ENCODE measurements around the gene NEUROD6. TPM values are rescaled to one million over a fixed set of nuclear protein-coding genes. Genes with fewer than 3 reads are reported as not detected.

Gene NEUROD6
- total RNA-seq, 2 experiments from 2014 or later, result not detected

DNA sequence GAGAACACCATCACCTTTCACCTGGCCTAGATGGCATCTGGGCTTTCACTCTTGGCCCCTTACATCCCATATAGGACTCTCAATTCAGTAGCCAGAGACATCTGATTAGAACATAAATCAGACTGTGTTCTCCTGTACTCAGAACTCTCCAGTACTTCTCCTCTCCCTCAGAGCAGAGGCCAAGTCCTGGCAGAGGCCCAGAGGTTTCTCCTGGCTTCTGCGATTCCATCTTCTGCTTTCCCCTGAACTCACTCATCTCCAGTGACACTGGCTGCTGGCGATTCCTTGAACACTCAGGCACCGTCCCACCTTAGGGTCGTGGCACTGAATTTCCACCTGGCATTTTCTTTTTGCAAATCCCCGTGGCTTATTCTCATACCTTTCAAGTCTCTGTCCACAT, 4.9 kb upstream of the NEUROD6 start:
- Histone ChIP-seq H3K27me3 (ENCODE audit: control insufficient read depth in 1 of 2, insufficient read depth in 2 of 2, low read length in 2 of 2) (no peaks in the 10 kb centered on the region), H3K4me3 (ENCODE audit: low read length) (no peak overlapping the region), H3K27ac (ENCODE audit: low read depth in 1 of 2, low read length in 2 of 2) (no peak overlapping the region), H3K4me1 (ENCODE audit: insufficient read depth, low read length) (no peaks in the 10 kb centered on the region), H3K9me3 (ENCODE audit: control insufficient read depth in 1 of 2, insufficient read depth in 1 of 2, low read length in 2 of 2) (no peaks in the 10 kb centered on the region), H3K36me3 (ENCODE audit: insufficient read depth, low read length) (no peaks in the 10 kb centered on the region)
- no peak for ATAC-seq (ENCODE audit: poor library complexity)
- H3K9me3 Mint-ChIP-seq, result no peaks in the 10 kb centered on the region
- no peaks in the 10 kb centered on the region for H3K4me1 Mint-ChIP-seq (ENCODE audit: low read depth)
- no peaks in the 10 kb centered on the region for H3K27me3 Mint-ChIP-seq
- intact Hi-C loops (cut with DNase I, micrococcal nuclease), result no loop called here
- ChIA-PET POLR2A (no interaction called here), CTCF (no interaction called here)
- H3K36me3 Mint-ChIP-seq (ENCODE audit: low read depth), result no peaks in the 10 kb centered on the region
- TF ChIP-seq, protein P1, sequence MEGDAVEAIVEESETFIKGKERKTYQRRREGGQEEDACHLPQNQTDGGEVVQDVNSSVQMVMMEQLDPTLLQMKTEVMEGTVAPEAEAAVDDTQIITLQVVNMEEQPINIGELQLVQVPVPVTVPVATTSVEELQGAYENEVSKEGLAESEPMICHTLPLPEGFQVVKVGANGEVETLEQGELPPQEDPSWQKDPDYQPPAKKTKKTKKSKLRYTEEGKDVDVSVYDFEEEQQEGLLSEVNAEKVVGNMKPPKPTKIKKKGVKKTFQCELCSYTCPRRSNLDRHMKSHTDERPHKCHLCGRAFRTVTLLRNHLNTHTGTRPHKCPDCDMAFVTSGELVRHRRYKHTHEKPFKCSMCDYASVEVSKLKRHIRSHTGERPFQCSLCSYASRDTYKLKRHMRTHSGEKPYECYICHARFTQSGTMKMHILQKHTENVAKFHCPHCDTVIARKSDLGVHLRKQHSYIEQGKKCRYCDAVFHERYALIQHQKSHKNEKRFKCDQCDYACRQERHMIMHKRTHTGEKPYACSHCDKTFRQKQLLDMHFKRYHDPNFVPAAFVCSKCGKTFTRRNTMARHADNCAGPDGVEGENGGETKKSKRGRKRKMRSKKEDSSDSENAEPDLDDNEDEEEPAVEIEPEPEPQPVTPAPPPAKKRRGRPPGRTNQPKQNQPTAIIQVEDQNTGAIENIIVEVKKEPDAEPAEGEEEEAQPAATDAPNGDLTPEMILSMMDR (IDR thresholded peaks at IDR 0.05), result no peak
- H3K27ac Mint-ChIP-seq, result no peak overlapping the region
- no peak overlapping the region for H3K4me3 Mint-ChIP-seq
- no peak for DNase-seq

DNA sequence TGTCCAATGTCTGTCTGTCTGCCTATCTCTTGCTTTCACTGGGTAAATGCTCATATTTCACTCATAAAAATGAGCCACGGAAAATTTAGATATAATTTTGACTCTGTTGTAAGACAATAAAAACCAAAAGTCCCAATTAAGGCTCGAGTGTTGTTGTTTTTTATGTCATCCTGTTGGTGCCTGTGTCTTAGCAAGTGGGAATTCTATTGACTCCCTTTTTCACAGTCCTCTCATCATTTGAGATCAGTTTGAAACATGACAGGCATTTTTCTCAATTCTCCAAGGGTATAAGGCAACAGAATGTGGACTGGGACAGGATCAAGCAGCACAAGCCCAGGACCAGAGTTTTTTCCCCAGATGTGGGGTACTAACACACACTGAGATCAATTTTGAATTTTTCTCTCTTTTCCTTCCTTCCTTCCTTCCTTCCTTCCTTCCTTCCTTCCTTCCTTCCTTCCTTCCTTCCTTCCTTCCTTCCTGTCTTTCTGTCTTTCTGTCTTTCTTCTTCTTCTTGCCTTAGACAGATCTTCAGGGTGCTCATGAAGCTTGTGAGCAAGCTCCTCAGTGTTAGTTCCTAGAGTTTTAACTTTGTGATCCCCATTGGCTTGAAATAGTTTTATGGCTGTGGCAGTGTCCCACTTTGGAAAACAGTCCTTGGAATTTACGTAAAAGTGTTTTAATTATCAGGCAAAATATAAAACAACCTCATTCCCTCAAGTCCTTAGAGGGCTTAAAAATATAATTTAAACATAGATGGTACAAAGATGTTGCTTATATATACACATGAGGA, 3.2 kb upstream of the NEUROD6 start:
- CTCF ChIA-PET, result no interaction called here
- DNase-seq (no peak), ATAC-seq (ENCODE audit: poor library complexity) (no peak)
- Histone ChIP-seq H3K4me3 (ENCODE audit: low read length) (no peak overlapping the region), H3K9me3 (ENCODE audit: control insufficient read depth in 1 of 2, insufficient read depth in 1 of 2, low read length in 2 of 2) (no peaks in the 10 kb centered on the region), H3K27me3 (ENCODE audit: control insufficient read depth in 1 of 2, insufficient read depth in 2 of 2, low read length in 2 of 2) (no peaks in the 10 kb centered on the region), H3K4me1 (ENCODE audit: insufficient read depth, low read length) (no peaks in the 10 kb centered on the region), H3K27ac (ENCODE audit: low read depth in 1 of 2, low read length in 2 of 2) (no peak overlapping the region), H3K36me3 (ENCODE audit: insufficient read depth, low read length) (no peaks in the 10 kb centered on the region)
- no peak overlapping the region for H3K4me3 Mint-ChIP-seq
- H3K27ac Mint-ChIP-seq, result no peak overlapping the region
- intact Hi-C loops (cut with DNase I, micrococcal nuclease), result no loop called here
- POLR2A ChIA-PET, result no interaction called here
- peaks cover 5% of the 10 kb centered on the region for H3K27me3 Mint-ChIP-seq
- no peaks in the 10 kb centered on the region for H3K36me3 Mint-ChIP-seq (ENCODE audit: low read depth)
- TF ChIP-seq, protein P1 (IDR thresholded peaks at IDR 0.05), result no peak
- H3K4me1 Mint-ChIP-seq (ENCODE audit: low read depth), result no peaks in the 10 kb centered on the region
- no peaks in the 10 kb centered on the region for H3K9me3 Mint-ChIP-seq

DNA sequence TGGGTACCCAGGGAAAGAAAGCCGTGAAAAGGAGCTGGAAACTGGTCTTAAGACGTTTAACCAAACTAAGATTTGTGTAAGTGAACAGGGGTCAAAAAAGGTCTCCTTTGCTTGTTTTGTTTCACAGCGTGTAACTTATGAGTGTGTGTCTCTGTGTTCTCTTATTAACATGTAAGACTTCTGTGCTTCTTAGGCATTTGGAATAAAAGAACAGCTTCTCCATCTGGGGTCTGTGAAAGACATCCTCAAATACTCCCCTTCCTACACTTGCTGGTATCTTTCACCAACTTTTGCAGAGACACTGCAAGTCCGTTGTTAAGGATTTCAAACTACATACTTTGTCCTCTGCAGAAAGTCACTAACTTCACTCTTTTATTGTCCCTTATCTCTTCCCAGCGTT, 615 bp upstream of the NEUROD6 start:
- no peak overlapping the region for H3K4me3 ChIP-seq (ENCODE audit: low read length)
- intact Hi-C loops (cut with DNase I, micrococcal nuclease), result no loop called here
- Mint-ChIP-seq H3K27ac (no peak overlapping the region), H3K27me3 (peaks cover 13% of the 10 kb centered on the region), H3K9me3 (no peaks in the 10 kb centered on the region), H3K4me3 (no peak overlapping the region), H3K4me1 (ENCODE audit: low read depth) (no peaks in the 10 kb centered on the region), H3K36me3 (ENCODE audit: low read depth) (no peaks in the 10 kb centered on the region)
- no peaks in the 10 kb centered on the region for H3K4me1 ChIP-seq (ENCODE audit: insufficient read depth, low read length)
- ChIA-PET CTCF (no interaction called here), POLR2A (no interaction called here)
- peaks cover 3 to 8% of the 10 kb centered on the region in 2 experiments for H3K27me3 ChIP-seq (ENCODE audit: control insufficient read depth in 1 of 2, insufficient read depth in 2 of 2, low read length in 2 of 2)
- no peak overlapping the region for H3K27ac ChIP-seq (ENCODE audit: low read depth in 1 of 2, low read length in 2 of 2)
- no peak for DNase-seq
- no peak for ATAC-seq (ENCODE audit: poor library complexity)
- TF ChIP-seq, protein P1 (IDR thresholded peaks at IDR 0.05), result no peak
- H3K9me3 ChIP-seq (ENCODE audit: control insufficient read depth in 1 of 2, insufficient read depth in 1 of 2, low read length in 2 of 2), result peaks cover 0 to 3% of the 10 kb centered on the region in 2 experiments
- H3K36me3 ChIP-seq (ENCODE audit: insufficient read depth, low read length), result no peaks in the 10 kb centered on the region

All from CD4-positive, alpha-beta T cell (primary cell).